Activated naive CD8-positive, alpha-beta T cell treated with anti-CD3 and anti-CD28 coated beads, Interleukin-2, amount 10 ng/mL, durations not matched to agents 7 days and 5 days (primary cell): ENCODE results near the gene CABP2. TPM values are rescaled to one million over a fixed set of nuclear protein-coding genes. Genes with fewer than 3 reads are reported as not detected.
"Not testable (repeated sequence)": the region's sequence is repeated elsewhere in the genome, so short reads cannot be mapped to it uniquely, and the experiment has no call there.

ENCODE experiments used
- ATAC-seq: fragments of 150-1000 bp; cut with Tn5 transposase; one replicate; pipeline ENCODE4 v1.10.0; 2021; ENCODE audit warnings: low read depth, moderate library complexity
- POLR2A ChIA-PET: fragments of 350-600 bp; sonication (Branson Sonifier 250); formaldehyde crosslinking; loops from one replicate; lab custom pipeline; 2021; ENCODE audit warnings: antibody characterized with exemption; lab: Charles Lee
- DNase-seq: peaks from one replicate; pipeline ENCODE4 v3.0.0; 2021
- H3K27ac Mint-ChIP-seq: one replicate; pipeline ENCODE4 v1.8.0; 2022; ENCODE audit warnings: mild to moderate bottlenecking, mixed read lengths
- H3K27me3 Mint-ChIP-seq: one replicate; pipeline ENCODE4 v1.8.0; 2022; ENCODE audit warnings: mild to moderate bottlenecking, moderate library complexity, mixed read lengths
- H3K36me3 Mint-ChIP-seq: one replicate; pipeline ENCODE4 v1.8.0; 2021; ENCODE audit warnings: mild to moderate bottlenecking, mixed read lengths
- H3K4me1 Mint-ChIP-seq: one replicate; pipeline ENCODE4 v1.8.0; 2021; ENCODE audit warnings: mixed read lengths
- H3K4me3 Mint-ChIP-seq: one replicate; pipeline ENCODE4 v1.8.0; 2022; ENCODE audit warnings: mild to moderate bottlenecking, moderate library complexity, mixed read lengths
- H3K9me3 Mint-ChIP-seq: one replicate; pipeline ENCODE4 v1.8.0; 2021; ENCODE audit warnings: mixed read lengths
- total RNA-seq, 2 experiments: library from RNA; stranded (reverse); gene quantifications; one replicate each; pipeline ENCODE4 v1.2.3, GENCODE V29; 2021

CABP2 gene
- total RNA-seq, 2 experiments from 2014 or later: not detected

DNA sequence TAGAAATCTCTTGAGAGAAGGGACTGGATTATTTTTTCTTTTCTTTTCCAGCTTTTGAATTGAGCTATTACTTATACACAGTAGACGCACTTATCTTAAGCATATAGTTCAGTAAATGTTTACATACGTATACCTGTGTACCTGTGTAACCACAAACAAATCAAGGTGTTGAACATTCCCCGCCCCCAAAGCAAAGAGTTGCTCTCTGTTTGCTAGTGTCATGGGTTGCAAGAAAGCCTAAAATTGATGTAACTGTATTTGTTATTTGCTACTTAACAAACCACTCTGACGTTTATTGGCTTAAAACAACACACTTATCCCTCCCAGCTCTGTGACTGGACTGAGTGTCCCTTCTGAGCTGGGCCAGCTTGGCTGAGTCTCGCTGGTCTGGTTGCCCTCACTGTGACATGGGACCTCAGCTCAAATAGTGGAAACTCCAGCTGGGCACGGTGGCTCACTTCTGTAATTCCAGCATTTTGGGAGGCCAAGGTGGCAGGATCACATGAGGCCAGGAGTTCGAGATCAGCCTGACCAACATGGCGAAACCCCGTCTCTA, 25.4 kb upstream of the CABP2 start:
- Mint-ChIP-seq H3K27me3 (peaks cover 30% of the 10 kb centered on the region), H3K4me1 (no peaks in the 10 kb centered on the region), H3K36me3 (no peaks in the 10 kb centered on the region), H3K27ac (no peak overlapping the region), H3K4me3 (no peak overlapping the region), H3K9me3 (peaks cover 9% of the 10 kb centered on the region)
- POLR2A ChIA-PET: no interaction called here
- ATAC-seq (no peak), DNase-seq (no peak)

DNA sequence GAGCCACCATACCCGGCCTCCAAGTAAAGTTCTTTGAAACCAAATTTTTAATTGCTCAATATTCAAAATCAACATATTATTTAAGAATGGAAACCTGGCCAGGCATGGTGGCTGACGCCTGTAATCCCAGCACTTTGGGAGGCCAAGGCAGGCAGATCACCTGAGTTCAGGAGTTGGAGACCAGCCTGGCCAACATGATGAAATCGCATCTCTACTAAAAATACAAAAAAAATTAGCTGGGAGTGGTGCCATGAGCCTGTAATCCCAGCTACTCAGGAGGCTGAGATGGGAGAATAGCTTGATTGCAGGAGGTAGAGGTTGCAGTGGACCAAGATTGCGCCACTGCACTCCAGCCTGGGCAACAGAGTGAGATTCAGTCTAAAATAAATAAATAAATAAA, 24.9 kb upstream of the CABP2 start:
- ATAC-seq, H3K27ac Mint-ChIP-seq, H3K4me1 Mint-ChIP-seq, H3K36me3 Mint-ChIP-seq, DNase-seq, H3K4me3 Mint-ChIP-seq, POLR2A ChIA-PET, H3K9me3 Mint-ChIP-seq: not testable (repeated sequence)
- peaks cover 30% of the 10 kb centered on the region for H3K27me3 Mint-ChIP-seq

DNA sequence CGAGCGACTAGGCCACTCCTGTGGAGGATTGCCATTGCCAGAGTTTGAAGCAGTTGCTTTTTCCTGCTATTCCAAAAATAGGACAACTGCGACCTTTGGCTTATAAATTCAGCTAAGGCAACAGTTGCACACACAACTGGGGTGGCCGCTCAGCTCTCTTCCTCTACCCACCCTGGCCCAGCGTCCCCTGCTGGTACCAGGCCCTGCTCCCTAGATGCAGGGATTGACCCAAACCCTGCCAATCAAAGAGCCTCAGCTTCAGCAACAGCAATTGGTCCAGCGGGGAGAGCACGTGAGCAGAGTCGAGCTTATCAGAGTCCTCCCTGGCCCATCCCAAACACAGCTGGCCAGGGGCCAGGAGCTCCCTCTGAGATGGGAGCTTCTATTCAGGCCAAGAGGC, 22.0 kb upstream of the CABP2 start:
- H3K27me3 Mint-ChIP-seq: peaks cover 18% of the 10 kb centered on the region
- H3K4me1 Mint-ChIP-seq: no peaks in the 10 kb centered on the region
- POLR2A ChIA-PET: no interaction called here
- H3K36me3 Mint-ChIP-seq: no peaks in the 10 kb centered on the region
- DNase-seq (no peak), ATAC-seq (no peak)
- H3K4me3 Mint-ChIP-seq: no peak overlapping the region
- H3K9me3 Mint-ChIP-seq: peaks cover 2% of the 10 kb centered on the region
- H3K27ac Mint-ChIP-seq: no peak overlapping the region

DNA sequence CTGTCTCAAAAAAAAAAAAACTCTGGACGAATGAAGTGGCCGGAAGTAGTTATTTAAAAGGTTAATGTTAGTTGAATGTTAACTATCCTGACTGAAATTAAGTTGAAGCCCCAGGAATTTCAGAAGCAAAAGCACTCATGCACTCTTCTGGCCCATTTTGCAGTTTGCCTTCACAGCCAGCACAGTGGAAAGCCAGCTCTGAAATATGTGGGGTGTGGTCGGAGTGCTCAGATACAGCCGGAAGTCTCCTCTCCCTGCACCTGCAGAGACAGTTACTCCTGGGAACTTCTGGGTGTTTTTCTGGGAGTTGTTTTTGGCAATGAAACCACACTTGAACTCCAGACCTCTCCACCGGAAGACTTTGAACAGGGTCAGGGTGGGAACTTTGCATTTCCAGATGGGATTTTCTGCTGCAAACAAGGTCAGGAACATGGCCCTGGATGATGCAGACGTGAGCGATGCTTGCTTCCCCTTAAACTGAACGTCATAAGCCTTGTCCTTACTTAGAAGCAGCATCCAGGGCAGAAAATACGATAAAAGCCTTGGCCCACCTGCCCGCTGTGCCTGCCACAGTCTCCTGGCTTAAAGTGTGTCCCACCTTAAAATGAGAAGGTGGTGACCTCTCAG, 21.5 kb upstream of the CABP2 start:
- H3K27me3 Mint-ChIP-seq: peaks cover 16% of the 10 kb centered on the region
- H3K4me3 Mint-ChIP-seq: no peak overlapping the region
- H3K27ac Mint-ChIP-seq: no peak overlapping the region
- ATAC-seq (no peak), DNase-seq (no peak)
- no peaks in the 10 kb centered on the region for H3K4me1 Mint-ChIP-seq
- H3K9me3 Mint-ChIP-seq: no peaks in the 10 kb centered on the region
- POLR2A ChIA-PET: no interaction called here
- no peaks in the 10 kb centered on the region for H3K36me3 Mint-ChIP-seq

DNA sequence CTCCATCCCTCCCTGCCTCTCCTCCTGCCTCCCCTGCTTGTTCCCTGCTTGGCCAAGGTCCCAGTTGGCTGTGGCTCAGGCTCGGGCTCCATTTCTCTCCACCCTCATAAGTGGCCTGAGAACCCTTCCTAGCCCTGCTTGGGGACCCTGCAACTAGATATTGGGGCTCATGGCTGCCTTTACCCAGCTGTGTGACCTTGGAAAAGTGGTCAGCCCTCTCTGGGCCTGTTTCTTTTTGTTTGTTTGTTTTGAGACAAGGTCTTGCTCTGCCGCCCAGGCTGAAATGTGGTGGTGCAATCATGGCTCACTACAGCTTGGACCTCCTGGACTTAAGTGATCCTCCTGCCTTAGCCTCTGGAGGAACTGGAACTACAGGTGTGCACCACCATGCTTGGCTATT, 20.3 kb upstream of the CABP2 start:
- Mint-ChIP-seq H3K36me3 (no peaks in the 10 kb centered on the region), H3K4me1 (no peaks in the 10 kb centered on the region), H3K27me3 (peaks cover 16% of the 10 kb centered on the region), H3K4me3 (no peak overlapping the region), H3K27ac (no peak overlapping the region), H3K9me3 (no peaks in the 10 kb centered on the region)
- POLR2A ChIA-PET: no interaction called here
- ATAC-seq (no peak), DNase-seq (no peak)

DNA sequence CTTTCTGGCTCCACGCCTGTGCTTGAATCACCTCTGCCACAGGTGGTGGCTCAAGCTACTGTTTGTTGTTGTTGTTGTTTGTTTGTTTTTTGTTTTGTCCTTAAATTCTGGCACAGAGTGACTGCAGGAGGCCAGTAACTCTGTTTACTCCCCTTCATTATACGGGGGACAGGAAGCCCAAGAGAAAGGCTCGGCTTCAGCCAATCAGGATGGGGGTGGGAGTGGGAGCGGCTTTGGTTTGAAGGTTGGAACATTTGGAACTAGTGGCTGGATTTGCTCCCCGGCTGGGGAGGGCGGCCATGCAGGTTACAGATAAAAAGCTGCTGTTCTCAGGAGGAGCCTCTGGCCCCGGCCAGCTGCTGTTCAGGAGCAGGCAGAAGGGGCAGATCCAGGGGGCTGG, 19.7 kb upstream of the CABP2 start:
- Mint-ChIP-seq H3K4me3 (no peak overlapping the region), H3K27me3 (peaks cover 14% of the 10 kb centered on the region), H3K4me1 (no peaks in the 10 kb centered on the region), H3K36me3 (no peaks in the 10 kb centered on the region), H3K27ac (no peak overlapping the region), H3K9me3 (no peaks in the 10 kb centered on the region)
- POLR2A ChIA-PET: no interaction called here
- no peak for DNase-seq
- no peak for ATAC-seq

DNA sequence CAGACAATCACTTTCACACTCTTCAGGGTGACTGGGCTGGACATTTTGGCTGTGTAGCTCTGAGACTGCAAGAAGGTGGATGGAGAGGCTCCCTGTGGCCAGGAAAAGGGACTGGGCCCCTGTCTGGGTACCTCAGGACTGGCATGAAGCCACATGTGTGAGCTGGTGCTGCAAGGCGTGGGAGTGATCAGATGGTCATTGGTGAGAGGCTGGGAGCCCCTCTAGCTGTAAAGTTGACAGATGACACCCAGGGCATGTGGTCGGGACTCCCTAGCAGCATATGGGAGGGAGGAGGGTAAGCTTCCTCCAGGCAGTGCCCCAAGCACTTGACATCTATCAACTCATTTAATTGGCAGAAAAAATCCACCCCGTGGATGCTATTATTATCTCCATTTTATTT, 18.9 kb upstream of the CABP2 start:
- no peaks in the 10 kb centered on the region for H3K9me3 Mint-ChIP-seq
- POLR2A ChIA-PET: no interaction called here
- no peak for DNase-seq
- no peak overlapping the region for H3K4me3 Mint-ChIP-seq
- peaks cover 14% of the 10 kb centered on the region for H3K27me3 Mint-ChIP-seq
- H3K4me1 Mint-ChIP-seq: no peaks in the 10 kb centered on the region
- H3K36me3 Mint-ChIP-seq: no peaks in the 10 kb centered on the region
- no peak overlapping the region for H3K27ac Mint-ChIP-seq
- no peak for ATAC-seq

DNA sequence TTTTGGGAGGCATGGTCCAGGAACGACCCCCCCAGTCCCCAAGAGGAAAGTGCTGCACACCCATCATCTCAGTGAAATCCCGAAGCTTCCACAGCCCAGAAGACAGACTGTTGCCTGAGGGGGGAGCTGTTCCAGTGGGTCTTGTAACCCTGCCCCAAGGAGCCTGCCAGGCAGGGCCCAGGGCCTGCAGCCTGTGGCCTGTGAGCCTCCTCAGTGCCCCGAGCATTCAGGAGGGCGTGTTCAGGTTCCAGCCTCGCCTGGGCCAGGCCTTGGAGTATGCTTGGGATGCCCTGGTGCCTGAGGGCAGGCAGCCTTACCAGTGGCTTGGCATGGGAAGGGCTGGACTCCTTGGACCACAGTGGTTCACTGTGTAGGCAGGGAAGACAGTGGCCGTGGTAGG, 18.0 kb upstream of the CABP2 start:
- H3K36me3 Mint-ChIP-seq: no peaks in the 10 kb centered on the region
- POLR2A ChIA-PET: no interaction called here
- H3K27ac Mint-ChIP-seq: no peak overlapping the region
- H3K4me3 Mint-ChIP-seq: no peak overlapping the region
- no peaks in the 10 kb centered on the region for H3K4me1 Mint-ChIP-seq
- DNase-seq (no peak), ATAC-seq (no peak)
- no peaks in the 10 kb centered on the region for H3K9me3 Mint-ChIP-seq
- H3K27me3 Mint-ChIP-seq: peaks cover 8% of the 10 kb centered on the region

DNA sequence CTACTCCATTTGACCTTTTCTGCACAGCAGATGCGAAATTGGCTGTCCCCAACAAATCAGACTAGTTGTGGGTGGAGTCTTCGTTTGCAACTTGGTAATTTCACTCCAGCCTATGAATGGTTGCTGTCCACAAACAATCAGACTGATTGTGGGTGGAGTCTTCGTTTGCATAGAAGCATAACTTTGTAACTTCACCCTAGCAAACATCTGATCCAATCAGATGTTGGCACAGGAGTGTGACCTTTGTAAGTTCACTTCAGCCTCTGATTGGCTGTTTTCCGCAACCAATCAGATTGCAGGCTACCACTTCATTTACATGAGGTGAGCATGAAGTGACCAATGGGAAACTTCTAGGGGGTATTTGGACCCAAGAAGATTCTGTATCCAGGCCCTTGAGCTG, 16.3 kb upstream of the CABP2 start:
- POLR2A ChIA-PET: no interaction called here
- H3K27me3 Mint-ChIP-seq: peaks cover 2% of the 10 kb centered on the region
- no peaks in the 10 kb centered on the region for H3K4me1 Mint-ChIP-seq
- no peak overlapping the region for H3K4me3 Mint-ChIP-seq
- H3K36me3 Mint-ChIP-seq: no peaks in the 10 kb centered on the region
- H3K27ac Mint-ChIP-seq: no peak overlapping the region
- DNase-seq (no peak), ATAC-seq (no peak)
- no peaks in the 10 kb centered on the region for H3K9me3 Mint-ChIP-seq

DNA sequence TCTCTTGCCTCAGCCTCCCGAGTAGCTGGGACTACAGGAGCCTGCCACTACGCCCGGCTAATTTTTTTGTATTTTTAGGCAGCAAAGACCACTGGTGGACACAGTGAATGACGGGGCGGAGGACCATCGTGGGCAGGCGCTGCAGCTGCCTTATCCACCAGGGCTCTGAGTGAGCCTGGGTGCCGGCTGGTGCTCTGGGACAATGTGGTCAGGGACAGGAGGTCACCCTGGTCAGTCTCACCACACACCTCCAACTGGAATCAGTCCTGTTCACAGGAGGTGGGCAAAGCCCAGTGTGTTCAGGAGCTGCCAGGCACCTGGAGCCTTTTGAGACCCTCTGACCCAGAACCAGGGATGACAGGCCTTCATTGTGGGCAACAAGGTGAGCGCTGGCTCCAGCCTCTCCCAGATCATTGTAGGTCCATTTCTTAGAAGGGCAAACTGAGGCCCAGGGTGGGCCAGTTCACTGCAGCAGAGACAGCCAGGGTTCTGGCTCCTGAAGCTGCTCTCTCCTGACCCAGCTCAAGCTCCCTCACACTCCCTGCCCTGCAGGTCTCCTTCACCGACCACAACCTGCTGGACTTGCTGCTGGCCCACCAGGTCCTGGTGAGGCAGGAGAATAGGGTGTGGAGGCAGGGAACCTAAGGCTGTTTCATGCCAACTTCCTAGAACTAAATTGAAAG, 15.7 kb upstream of the CABP2 start:
- Mint-ChIP-seq H3K27ac (no peak overlapping the region), H3K27me3 (no peaks in the 10 kb centered on the region), H3K9me3 (peaks cover 1% of the 10 kb centered on the region), H3K4me3 (no peak overlapping the region), H3K4me1 (no peaks in the 10 kb centered on the region), H3K36me3 (no peaks in the 10 kb centered on the region)
- ATAC-seq: no peak
- no peak for DNase-seq
- POLR2A ChIA-PET: no interaction called here

DNA sequence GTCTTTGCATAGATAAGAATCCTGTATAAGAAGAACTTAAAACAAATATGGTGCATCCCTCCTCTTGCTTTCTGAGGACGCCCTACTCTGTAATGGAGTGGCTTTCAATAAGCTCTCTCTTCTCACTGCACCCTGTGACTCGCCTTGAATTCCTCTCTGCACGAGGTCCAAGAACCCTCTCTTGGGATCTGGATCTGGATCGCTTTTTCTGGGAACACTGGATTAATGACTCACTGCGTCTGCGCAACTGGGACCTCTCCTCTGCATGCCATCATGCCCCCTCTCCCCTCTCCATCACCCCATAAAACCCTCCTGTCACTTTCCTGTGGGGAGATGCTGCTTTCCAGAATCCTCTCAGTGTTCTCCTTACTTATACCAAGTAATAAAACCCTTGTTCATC, 15.1 kb upstream of the CABP2 start:
- H3K36me3 Mint-ChIP-seq: no peaks in the 10 kb centered on the region
- no peak for DNase-seq
- no peak overlapping the region for H3K4me3 Mint-ChIP-seq
- no peak overlapping the region for H3K27ac Mint-ChIP-seq
- no peaks in the 10 kb centered on the region for H3K4me1 Mint-ChIP-seq
- H3K27me3 Mint-ChIP-seq: no peaks in the 10 kb centered on the region
- POLR2A ChIA-PET: no interaction called here
- peaks cover 4% of the 10 kb centered on the region for H3K9me3 Mint-ChIP-seq
- ATAC-seq: no peak

DNA sequence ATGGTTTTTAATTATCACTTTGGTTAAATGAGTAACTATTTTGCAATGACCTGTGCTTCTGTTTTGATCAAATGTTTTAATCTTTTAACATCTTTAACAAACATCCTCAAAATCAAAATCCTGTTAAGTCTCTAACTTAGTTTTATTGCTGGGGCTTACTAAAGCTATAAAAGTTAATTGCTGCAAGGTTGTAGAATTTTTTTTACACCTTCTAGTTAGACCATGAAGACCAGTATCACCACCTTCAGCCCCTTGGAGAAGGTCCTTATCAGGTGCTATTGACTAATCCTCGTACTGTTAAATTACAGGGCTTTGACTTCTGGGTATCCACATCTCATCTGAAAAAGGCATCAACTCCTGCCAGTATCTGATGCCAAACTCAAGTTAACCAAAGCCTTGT, 12.3 kb upstream of the CABP2 start:
- Mint-ChIP-seq H3K4me3 (no peak overlapping the region), H3K27me3 (no peaks in the 10 kb centered on the region), H3K27ac (no peak overlapping the region), H3K36me3 (no peaks in the 10 kb centered on the region), H3K4me1 (no peaks in the 10 kb centered on the region), H3K9me3 (peaks cover 6% of the 10 kb centered on the region)
- POLR2A ChIA-PET: no interaction called here
- DNase-seq (no peak), ATAC-seq (no peak)

DNA sequence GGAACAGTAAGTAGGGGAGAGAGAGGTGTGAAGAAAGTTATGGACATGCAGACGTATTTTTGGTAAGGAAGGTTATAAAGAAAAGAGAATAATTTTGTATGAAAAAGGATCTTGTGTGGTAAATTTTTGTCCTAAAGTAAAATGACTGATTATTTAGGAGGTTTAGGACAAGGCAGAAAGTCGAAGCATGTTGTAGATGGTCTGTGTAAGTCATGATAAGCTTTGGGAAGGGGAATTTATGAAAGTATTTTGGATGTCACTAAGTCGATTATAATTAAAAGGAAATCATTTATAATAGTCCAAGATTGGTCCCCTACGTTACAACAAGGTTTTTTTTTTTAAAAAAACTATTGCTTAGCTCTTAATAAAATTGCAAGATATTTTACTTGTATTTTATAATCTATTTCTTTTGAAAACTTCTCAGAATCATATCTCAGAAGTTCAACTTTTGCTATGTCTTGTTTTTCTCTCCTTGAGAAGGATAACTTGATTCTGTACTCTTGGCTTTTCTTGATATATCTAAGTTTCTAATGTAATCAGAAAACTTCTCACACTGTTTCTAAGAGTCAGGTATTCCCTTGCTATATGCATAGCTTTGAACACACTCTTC, 10.9 kb upstream of the CABP2 start:
- POLR2A ChIA-PET: no interaction called here
- no peaks in the 10 kb centered on the region for H3K27me3 Mint-ChIP-seq
- no peak overlapping the region for H3K4me3 Mint-ChIP-seq
- no peak for DNase-seq
- no peak overlapping the region for H3K27ac Mint-ChIP-seq
- no peaks in the 10 kb centered on the region for H3K4me1 Mint-ChIP-seq
- ATAC-seq: no peak
- no peaks in the 10 kb centered on the region for H3K36me3 Mint-ChIP-seq
- H3K9me3 Mint-ChIP-seq: peaks cover 6% of the 10 kb centered on the region

DNA sequence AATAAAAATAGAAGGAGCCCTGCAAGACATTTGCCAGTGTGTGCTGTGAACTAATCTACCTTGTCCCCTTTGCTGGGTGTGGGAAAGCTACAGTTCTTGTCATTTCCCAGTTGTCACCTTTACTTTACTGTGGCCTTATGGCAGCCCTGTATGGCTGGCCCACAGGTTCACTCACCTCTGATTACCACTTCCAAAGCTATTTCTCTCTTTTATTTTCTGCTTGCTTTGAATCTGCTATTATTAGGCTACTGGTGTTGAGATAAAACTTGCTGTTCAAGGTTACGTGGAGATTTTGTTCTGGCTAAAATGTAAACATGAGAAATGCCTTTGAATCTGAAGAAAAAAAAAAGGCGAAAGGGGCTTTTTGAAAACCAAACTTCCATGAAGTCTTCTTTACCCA, 9.6 kb upstream of the CABP2 start:
- Mint-ChIP-seq H3K36me3 (no peaks in the 10 kb centered on the region), H3K4me3 (no peak overlapping the region), H3K4me1 (no peaks in the 10 kb centered on the region), H3K9me3 (peaks cover 6% of the 10 kb centered on the region), H3K27ac (no peak overlapping the region), H3K27me3 (no peaks in the 10 kb centered on the region)
- ATAC-seq (no peak), DNase-seq (no peak)
- POLR2A ChIA-PET: no interaction called here
